K562 (cell line): ENCODE results near the gene DNAH10. TPM values are rescaled to one million over a fixed set of nuclear protein-coding genes. Genes with fewer than 3 reads are reported as not detected.

ENCODE experiments used
- ARID3A ChIP-seq: IDR thresholded peaks from 2 replicates; pipeline ENCODE4 v1.6.1; 2012; ENCODE audit warnings: low read depth, low read length, improper control_type of control experiment, borderline replicate concordance
- ATF3 ChIP-seq, 2 experiments: fragments of 450-650 bp in 1 of 2; sonication (generic) in 1 of 2; formaldehyde crosslinking in 1 of 2; IDR thresholded peaks in 1 of 2; conservative IDR thresholded peaks in 1 of 2; 2 replicates each; pipeline versions ENCODE4 v1.6.1 to v1.8.1; 2016 to 2023; ENCODE audit warnings: mild to moderate bottlenecking in 2 of 2, moderate library complexity in 2 of 2, inconsistent platforms in 1 of 2, missing genetic modification reagents in 1 of 2
- CBFA2T2 ChIP-seq: fragments of 450-650 bp; conservative IDR thresholded peaks from 2 replicates; pipeline ENCODE4 v1.6.1; 2017; ENCODE audit warnings: mild to moderate bottlenecking
- EGR1 ChIP-seq: fragments of 450-650 bp; conservative IDR thresholded peaks from 2 replicates; pipeline ENCODE4 v1.6.1; 2017; ENCODE audit warnings: mild to moderate bottlenecking
- HMBOX1 ChIP-seq: sonication (generic); IDR thresholded peaks from 2 replicates; pipeline ENCODE4 v1.6.1; 2016
- KLF16 ChIP-seq: IDR thresholded peaks from 2 replicates; pipeline ENCODE4 v1.6.1; 2016; ENCODE audit warnings: antibody characterized with exemption
- NR2F6 ChIP-seq: fragments of 450-650 bp; formaldehyde crosslinking; IDR thresholded peaks from 2 replicates; pipeline ENCODE4 v1.4.0; 2020; ENCODE audit warnings: mild to moderate bottlenecking
- RAD21 ChIP-seq, 2 experiments: fragments of 250-450 bp in 1 of 2; fragments of 450-650 bp in 1 of 2; sonication (Bioruptor Pico) in 1 of 2; formaldehyde crosslinking in 1 of 2; IDR thresholded peaks in 1 of 2; conservative IDR thresholded peaks in 1 of 2; 2 replicates each; pipeline versions ENCODE4 v1.4.0 to v1.8.0; 2020 to 2022; ENCODE audit warnings: mild to moderate bottlenecking in 2 of 2, moderate library complexity in 1 of 2
- REST ChIP-seq, 2 experiments: fragments of 450-650 bp; formaldehyde crosslinking in 1 of 2; IDR thresholded peaks; 2 replicates each; pipeline versions ENCODE4 v1.4.0 to v1.6.1; 2014 to 2020; ENCODE audit warnings: mild to moderate bottlenecking in 2 of 2, borderline replicate concordance in 1 of 2, low read depth in 1 of 2
- SOX6 ChIP-seq: fragments of 450-650 bp; IDR thresholded peaks from 2 replicates; pipeline ENCODE4 v1.6.1; 2014; ENCODE audit warnings: mild to moderate bottlenecking
- TCF7L2 ChIP-seq: fragments of 150-350 bp; IDR thresholded peaks from 2 replicates; pipeline ENCODE4 v1.6.1; 2016; ENCODE audit warnings: low read depth, mild to moderate bottlenecking, low read length, moderate library complexity
- ZNF384 ChIP-seq: IDR thresholded peaks from 2 replicates; pipeline ENCODE4 v1.6.1; 2012; ENCODE audit warnings: low read depth, low read length, improper control_type of control experiment
- ZNF41 ChIP-seq: fragments of 250-450 bp; sonication (Bioruptor Pico); conservative IDR thresholded peaks from 2 replicates; pipeline ENCODE4 v1.4.0; 2020; ENCODE audit warnings: mild to moderate bottlenecking
- polyA plus RNA-seq, 8 experiments: library from polyadenylated mRNA; depleted of rRNA in 4 of 8; stranded (reverse) in 5 of 8; unstranded in 3 of 8; fragments of >200 nt; fragmentation: Nextera tagmentation in 2 of 8; fragmentation: Illumina TruSeq in 1 of 8; extraction: Ambion mirVana in 2 of 8; extraction: Trizol in 1 of 8; gene quantifications; 2 replicates each; pipeline versions ENCODE4 v1.2.1 to v1.2.3, GENCODE V29; 2011 to 2014; ENCODE audit warnings: inconsistent platforms in 1 of 8, missing spikeins in 1 of 8
- total RNA-seq, 7 experiments: library from RNA; depleted of rRNA in 6 of 7; stranded (reverse); fragments of >200 nt in 6 of 7; fragmentation: Illumina TruSeq in 2 of 7; extraction: Trizol in 2 of 7; gene quantifications; 2 replicates each; pipeline versions ENCODE4 v1.2.1 to v1.2.3, GENCODE V29; 2011 to 2021; ENCODE audit warnings: low replicate concordance in 1 of 7

The DNAH10 gene
- total and polyA plus RNA-seq, 9 of the 15 experiments (the other 6 are each of a cell fraction or from before 2014, with no cell fraction given): 0.01 to 0.06 (median 0.04) TPM; not detected in 1

- TF ChIP-seq ZNF384 (no peak), HMBOX1 (peak; percentile 70), ZNF41 (no peak), NR2F6 (CRISPR knock-in tag) (no peak), TCF7L2 (no peak), RAD21 (CRISPR knock-in tag; conservative IDR thresholded peaks at IDR 0.05 in 1 of 2, IDR thresholded peaks at IDR 0.05 in 1 of 2) (peak; percentile 85 to 86), SOX6 (no peak), EGR1 (0 out of 2 replicates have a peak, but pooled peaks have one; percentile 7), KLF16 (peak; percentile 29; the same call in 1 of the 2 replicates), ATF3 (IDR thresholded peaks at IDR 0.05) (no peak), ATF3 (CRISPR knock-in tag; conservative IDR thresholded peaks at IDR 0.05) (no peak), ARID3A (no peak), CBFA2T2 (no peak), REST (IDR thresholded peaks at IDR 0.05; ENCODE audit: borderline replicate concordance) (peak; percentile 74; the same call in 1 of the 2 replicates), REST (CRISPR knock-in tag; IDR thresholded peaks at IDR 0.05; ENCODE audit: low read depth) (no peak)
Observed at GRCh38 chr12:123983822-123984485, 221.9 kb downstream of the DNAH10 start (continued).
